ENCODE data around the gene MCF2L.

MCF2L gene

GRCh38 chr13:112969692-112970338, 801 bp downstream of the MCF2L start:
- peaks cover 5 to 10% of the 10 kb centered on the region in 2 donors for H3K9me3 Mint-ChIP-seq
- no peaks in the 10 kb centered on the region for H3K27me3 Mint-ChIP-seq
- peak overlapping the region; percentile 88 to 90 for H3K27ac Mint-ChIP-seq
- DNase-seq (no peak), ATAC-seq (no peak)
- H3K4me3 Mint-ChIP-seq, result peak overlapping the region; percentile 87 to 95
- peaks cover 44% of the 10 kb centered on the region for H3K4me1 Mint-ChIP-seq

GRCh38 chr13:112970552-112971287, 1.7 kb downstream of the MCF2L start:
- Mint-ChIP-seq H3K9me3 (peaks cover 5 to 10% of the 10 kb centered on the region in 2 donors), H3K27me3 (no peaks in the 10 kb centered on the region), H3K27ac (no peak overlapping the region), H3K4me3 (peak overlapping the region in 1 of 2 donors; percentile 87), H3K4me1 (peaks cover 39% of the 10 kb centered on the region)
- no peak for DNase-seq
- no peak for ATAC-seq

DNA sequence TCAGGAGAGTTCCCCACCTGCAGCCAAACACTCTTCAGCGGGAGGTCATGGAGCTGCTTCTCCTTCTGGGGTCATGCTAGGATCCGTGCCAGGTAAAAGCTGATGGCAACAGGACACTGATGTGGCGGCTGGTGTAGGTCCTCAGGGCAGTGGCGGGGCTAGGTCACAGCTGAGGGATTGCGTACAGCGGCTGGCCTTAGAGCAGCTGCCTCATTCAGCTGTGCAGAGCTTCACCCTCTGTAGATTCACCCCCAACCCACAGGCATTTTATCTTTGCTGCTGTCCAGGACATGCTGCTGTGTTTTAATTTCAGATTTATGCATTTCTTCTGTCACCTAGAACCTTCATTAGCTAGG, 2.3 kb downstream of the MCF2L start:
- H3K27ac Mint-ChIP-seq, result no peak overlapping the region
- peaks cover 38% of the 10 kb centered on the region for H3K4me1 Mint-ChIP-seq
- no peak for ATAC-seq
- H3K4me3 Mint-ChIP-seq, result no peak overlapping the region
- peaks cover 5 to 10% of the 10 kb centered on the region in 2 donors for H3K9me3 Mint-ChIP-seq
- DNase-seq, result no peak
- H3K27me3 Mint-ChIP-seq, result no peaks in the 10 kb centered on the region

GRCh38 chr13:112972258-112972657, 3.2 kb downstream of the MCF2L start:
- Mint-ChIP-seq H3K4me3 (no peak overlapping the region), H3K9me3 (peaks cover 5 to 10% of the 10 kb centered on the region in 2 donors), H3K4me1 (peaks cover 32% of the 10 kb centered on the region), H3K27ac (no peak overlapping the region), H3K27me3 (no peaks in the 10 kb centered on the region)
- no peak for DNase-seq
- no peak for ATAC-seq

GRCh38 chr13:112972867-112973576, 4.0 kb downstream of the MCF2L start:
- H3K27ac Mint-ChIP-seq, result no peak overlapping the region
- DNase-seq (no peak), ATAC-seq (no peak)
- H3K9me3 Mint-ChIP-seq, result peaks cover 5 to 10% of the 10 kb centered on the region in 2 donors
- no peak overlapping the region for H3K4me3 Mint-ChIP-seq
- peaks cover 27% of the 10 kb centered on the region for H3K4me1 Mint-ChIP-seq
- H3K27me3 Mint-ChIP-seq, result no peaks in the 10 kb centered on the region

DNA sequence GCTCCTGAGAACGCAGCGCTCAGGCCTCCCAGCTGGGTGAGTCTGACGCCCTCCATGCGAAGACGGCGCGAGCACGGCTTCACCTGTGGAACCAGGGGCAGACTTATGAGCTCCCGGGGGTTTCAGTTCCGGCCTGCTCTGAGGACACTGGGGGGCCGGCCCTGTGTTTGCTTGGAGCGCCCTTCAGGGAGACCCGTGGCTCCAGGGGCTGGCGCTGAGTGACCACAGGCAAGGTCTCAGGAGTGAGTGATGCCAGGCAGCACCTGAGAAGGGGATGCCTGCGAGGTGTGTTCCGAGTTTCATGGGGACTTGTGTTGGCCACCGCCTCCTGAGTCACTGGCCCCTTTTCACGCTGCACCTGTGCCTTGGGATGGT, 4.5 kb downstream of the MCF2L start:
- Mint-ChIP-seq H3K4me3 (no peak overlapping the region), H3K27me3 (no peaks in the 10 kb centered on the region), H3K9me3 (peaks cover 5 to 10% of the 10 kb centered on the region in 2 donors), H3K27ac (no peak overlapping the region), H3K4me1 (peaks cover 24% of the 10 kb centered on the region)
- DNase-seq (no peak), ATAC-seq (no peak)

DNA sequence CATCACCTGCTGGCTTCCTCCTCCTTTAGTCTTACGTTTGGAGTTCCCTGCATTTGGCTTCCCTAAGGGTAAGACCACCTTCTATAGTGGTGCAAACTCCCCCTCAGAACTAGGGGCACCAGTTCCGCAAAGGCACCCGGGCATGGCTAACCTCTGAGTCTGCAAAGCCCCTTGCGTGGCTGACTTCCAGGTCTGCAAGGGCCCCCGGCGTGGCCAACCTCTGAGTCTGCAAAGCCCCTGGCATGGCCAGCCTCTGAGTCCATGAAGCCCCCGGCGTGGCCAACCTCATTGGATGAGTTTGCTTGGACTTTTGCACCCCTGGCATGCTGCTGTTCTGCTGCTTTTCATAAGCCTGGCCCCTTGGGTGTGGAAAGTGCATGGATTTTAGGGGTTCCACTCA, 5.1 kb downstream of the MCF2L start:
- ATAC-seq (no peak), DNase-seq (no peak)
- Mint-ChIP-seq H3K4me3 (no peak overlapping the region), H3K4me1 (peaks cover 24% of the 10 kb centered on the region), H3K9me3 (peaks cover 5 to 10% of the 10 kb centered on the region in 2 donors), H3K27ac (no peak overlapping the region), H3K27me3 (no peaks in the 10 kb centered on the region)

DNA sequence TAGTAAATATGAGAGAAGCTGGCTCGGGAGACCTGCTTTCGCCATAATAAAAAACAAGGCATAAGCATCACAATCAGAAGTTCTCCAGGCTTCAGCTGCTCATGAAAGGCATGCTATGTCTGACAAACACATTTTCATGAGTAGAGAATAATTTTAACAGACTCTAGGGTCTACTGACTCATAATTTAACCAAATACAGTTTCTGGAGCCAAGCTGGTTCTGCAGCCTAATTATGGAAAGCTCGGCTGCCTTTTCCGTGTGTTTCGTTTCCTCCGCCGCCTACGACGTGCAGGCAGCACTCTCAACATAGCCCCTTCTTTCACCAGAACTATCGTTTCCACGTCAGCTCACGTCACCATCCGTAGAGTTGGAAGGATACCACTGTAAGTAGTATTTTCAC, 5.7 kb downstream of the MCF2L start:
- no peak overlapping the region for H3K27ac Mint-ChIP-seq
- no peak overlapping the region for H3K4me3 Mint-ChIP-seq
- DNase-seq, result no peak
- peaks cover 23% of the 10 kb centered on the region for H3K4me1 Mint-ChIP-seq
- no peaks in the 10 kb centered on the region for H3K27me3 Mint-ChIP-seq
- no peak for ATAC-seq
- H3K9me3 Mint-ChIP-seq, result peaks cover 5 to 10% of the 10 kb centered on the region in 2 donors

GRCh38 chr13:112975401-112975939, 6.5 kb downstream of the MCF2L start:
- Mint-ChIP-seq H3K27me3 (no peaks in the 10 kb centered on the region), H3K27ac (no peak overlapping the region), H3K4me1 (peaks cover 23% of the 10 kb centered on the region), H3K4me3 (no peak overlapping the region), H3K9me3 (peaks cover 5 to 10% of the 10 kb centered on the region in 2 donors)
- ATAC-seq (no peak), DNase-seq (no peak)

DNA sequence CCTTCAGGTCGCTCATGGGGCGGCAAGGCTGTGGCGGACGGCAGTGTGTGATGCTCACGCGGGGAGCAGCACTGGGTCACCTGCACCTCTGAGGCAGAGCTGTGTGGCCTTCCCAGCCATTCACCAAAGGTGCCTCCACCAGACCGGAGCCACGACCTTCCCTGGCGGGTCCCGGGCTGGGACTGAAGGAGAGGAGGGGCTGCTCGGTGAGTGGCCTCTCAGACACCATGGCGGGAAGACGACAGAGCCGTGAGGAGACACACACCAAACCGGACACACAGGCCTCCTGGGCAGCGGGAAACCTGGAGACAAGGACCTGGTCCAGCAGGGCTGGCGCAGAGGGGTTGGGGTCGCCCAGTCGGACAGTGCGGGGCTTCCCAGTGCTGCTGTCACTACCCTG, 7.5 kb downstream of the MCF2L start:
- Mint-ChIP-seq H3K27ac (no peak overlapping the region), H3K4me3 (no peak overlapping the region), H3K9me3 (peaks cover 5 to 10% of the 10 kb centered on the region in 2 donors), H3K4me1 (peaks cover 21% of the 10 kb centered on the region), H3K27me3 (no peaks in the 10 kb centered on the region)
- DNase-seq, result no peak
- ATAC-seq, result no peak

GRCh38 chr13:112977091-112977490, 8.1 kb downstream of the MCF2L start:
- peaks cover 5 to 7% of the 10 kb centered on the region in 2 donors for H3K9me3 Mint-ChIP-seq
- no peak overlapping the region for H3K27ac Mint-ChIP-seq
- no peak for ATAC-seq

GRCh38 chr13:112977525-112977924, 8.5 kb downstream of the MCF2L start:
- peaks cover 1 to 3% of the 10 kb centered on the region in 2 donors for H3K9me3 Mint-ChIP-seq
- H3K4me3 Mint-ChIP-seq, result no peak overlapping the region
- peaks cover 25% of the 10 kb centered on the region for H3K4me1 Mint-ChIP-seq
- ATAC-seq, result no peak
- H3K27me3 Mint-ChIP-seq, result no peaks in the 10 kb centered on the region
- H3K27ac Mint-ChIP-seq, result no peak overlapping the region
- no peak for DNase-seq

More at GRCh38 chr13:112977091-112977490, 8.1 kb downstream of the MCF2L start:
- Mint-ChIP-seq H3K4me3 (no peak overlapping the region), H3K4me1 (peaks cover 25% of the 10 kb centered on the region), H3K27me3 (no peaks in the 10 kb centered on the region)
- DNase-seq, result no peak

GRCh38 chr13:112978561-112979405, 9.8 kb downstream of the MCF2L start:
- DNase-seq (no peak), ATAC-seq (no peak)
- Mint-ChIP-seq H3K4me3 (no peak overlapping the region), H3K27ac (peak overlapping the region; percentile 7 to 42), H3K9me3 (no peaks in the 10 kb centered on the region), H3K27me3 (no peaks in the 10 kb centered on the region), H3K4me1 (peaks cover 25% of the 10 kb centered on the region)

GRCh38 chr13:112979406-112979902, 10.4 kb downstream of the MCF2L start:
- Mint-ChIP-seq H3K4me1 (peaks cover 27% of the 10 kb centered on the region), H3K27me3 (no peaks in the 10 kb centered on the region), H3K9me3 (no peaks in the 10 kb centered on the region), H3K27ac (no peak overlapping the region), H3K4me3 (peak overlapping the region in 1 of 2 donors; percentile 15)
- ATAC-seq, result no peak
- DNase-seq, result no peak

DNA sequence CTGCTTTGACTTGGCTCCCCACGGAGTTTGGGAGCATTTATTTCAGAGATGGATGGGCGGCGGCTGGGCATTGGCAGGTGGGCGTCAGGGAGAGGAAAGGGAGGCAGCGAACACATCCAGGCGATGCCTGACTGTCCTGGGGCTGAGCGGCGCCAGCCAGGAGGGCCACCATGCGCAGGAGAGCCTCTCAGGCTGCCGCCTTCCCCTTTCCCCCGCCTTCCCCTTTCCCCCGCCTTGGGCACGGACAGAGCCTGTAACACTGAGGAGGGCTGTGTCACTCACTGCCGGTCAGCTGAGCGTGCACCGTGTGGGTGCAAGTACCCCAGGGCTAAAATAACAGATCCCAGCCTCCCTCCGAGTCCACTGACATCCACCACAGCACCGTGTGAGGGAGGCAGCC, 11.4 kb downstream of the MCF2L start:
- Mint-ChIP-seq H3K9me3 (no peaks in the 10 kb centered on the region), H3K4me3 (peak overlapping the region in 1 of 2 donors; percentile 75)
- DNase-seq, result no peak

More for the DNA sequence above, 11.4 kb downstream of the MCF2L start:
- Mint-ChIP-seq H3K4me1 (peaks cover 31% of the 10 kb centered on the region), H3K27me3 (no peaks in the 10 kb centered on the region), H3K27ac (peak overlapping the region in 1 of 2 donors; percentile 86)
- ATAC-seq, result no peak

All from stimulated activated naive CD8-positive, alpha-beta T cell treated with anti-CD3 and anti-CD28 coated beads, Interleukin-15, amount 100 ng/mL, for 72 hours (primary cell).